K562 (cell line): ENCODE data around the gene PRKACA. TPM values are rescaled to one million over a fixed set of nuclear protein-coding genes. Genes with fewer than 3 reads are reported as not detected.

Experiments
- ATAC-seq: fragments of 200-7000 bp; cut with Tn5 transposase; 3 replicates; pipeline ENCODE4 v1.9.1; 2020; ENCODE audit warnings: moderate library complexity
- BruUV-seq: library from RNA; stranded (reverse); fragments of 400-500 nt; replicated peaks from 2 replicates; lab custom pipeline; 2021; lab: Mats Ljungman, UMichigan
- CTCF ChIA-PET: fragments of 300-600 bp; formaldehyde crosslinking; extraction: SDS; loops from one replicate; lab custom pipeline; 2021; ENCODE audit warnings: low intra/inter-chr PET ratio; lab: Yijun Ruan, JAX
- POLR2A ChIA-PET: fragments of 300-600, 350-650 bp; sonication (Branson Sonifier 250); formaldehyde crosslinking; extraction: SDS; loops from one replicate; lab custom pipeline; 2021; ENCODE audit warnings: antibody characterized with exemption, inconsistent platforms; lab: Yijun Ruan, JAX
- DNase-seq, 4 experiments: peaks; one replicate each; pipeline versions ENCODE4 v3.0.0 to v3.0.0-alpha.2; 2011 to 2018; ENCODE audit warnings: low spot score in 3 of 4, mixed read lengths in 3 of 4; ENCODE audit errors: extremely low read depth in 1 of 4
- FAIRE-seq: peaks from 2 replicates; lab custom pipeline; 2011; peaks lifted over from hg19 to GRCh38; lab: Jason Lieb, UNC
- H2AFZ ChIP-seq: 2 replicates; pipeline ENCODE4 v1.6.0; 2011; ENCODE audit warnings: low read depth, low read length, control low read depth, inconsistent platforms
- H3K27ac ChIP-seq: fragments of 200-600 bp; 3 replicates; pipeline ENCODE4 v1.8.0; 2011; ENCODE audit warnings: low read depth, mild to moderate bottlenecking, control low read depth, inconsistent platforms, low read length, moderate library complexity, mixed read lengths; ENCODE audit errors: extremely low read depth
- H3K27me3 ChIP-seq, 2 experiments: fragments of 300-600 bp in 1 of 2; 2 replicates in 1 of 2; 3 replicates in 1 of 2; pipeline versions ENCODE4 v1.6.0 to v1.8.0; 2011; ENCODE audit warnings: inconsistent platforms in 2 of 2, low read length in 2 of 2, mild to moderate bottlenecking in 1 of 2, mixed read lengths in 1 of 2, moderate library complexity in 1 of 2; ENCODE audit not compliant: control insufficient read depth in 2 of 2, insufficient read depth in 2 of 2
- H3K36me3 ChIP-seq: fragments of 300-600 bp; 3 replicates; pipeline ENCODE4 v1.8.0; 2011; ENCODE audit warnings: mild to moderate bottlenecking, low read length, inconsistent platforms; ENCODE audit not compliant: control insufficient read depth, insufficient read depth
- H3K4me1 ChIP-seq, 2 experiments: fragments of 200-600 bp in 1 of 2; replicated peaks in 1 of 2; 2 replicates in 1 of 2; 3 replicates in 1 of 2; pipeline versions ENCODE4 v1.5.1 to v1.8.0; 2011; ENCODE audit warnings: inconsistent platforms in 2 of 2, low read length in 2 of 2, mild to moderate bottlenecking in 1 of 2, mixed read lengths in 1 of 2, moderate library complexity in 1 of 2; ENCODE audit not compliant: control insufficient read depth in 2 of 2, insufficient read depth in 2 of 2
- H3K4me2 ChIP-seq: 2 replicates; pipeline ENCODE4 v1.6.1; 2011; ENCODE audit warnings: low read length, control low read depth, inconsistent platforms, mixed read lengths; ENCODE audit not compliant: insufficient read depth
- H3K4me3 ChIP-seq: fragments of 200-600 bp; sonication (generic), shearing (Covaris generic); 2 replicates; pipeline ENCODE4 v1.5.1; 2016; ENCODE audit warnings: control low read depth, inconsistent platforms
- H3K79me2 ChIP-seq: fragments of 200-600 bp; 3 replicates; pipeline ENCODE4 v1.8.0; 2011; ENCODE audit warnings: low read length, inconsistent platforms; ENCODE audit not compliant: control insufficient read depth, insufficient read depth
- H3K9ac ChIP-seq, 2 experiments: 2 replicates each; pipeline versions ENCODE4 v1.6.0 to v1.6.1; 2011; ENCODE audit warnings: low read depth in 2 of 2, low read length in 2 of 2, control low read depth in 1 of 2, inconsistent platforms in 1 of 2, mild to moderate bottlenecking in 1 of 2, mixed read lengths in 1 of 2; ENCODE audit not compliant: insufficient read depth in 1 of 2
- H3K9me1 ChIP-seq: one replicate; pipeline ENCODE4 v1.6.0; 2011; ENCODE audit warnings: inconsistent platforms, mild to moderate bottlenecking, low read length, moderate library complexity; ENCODE audit not compliant: control insufficient read depth, insufficient read depth
- H3K9me3 ChIP-seq: replicated peaks from 2 replicates; pipeline ENCODE4 v1.5.1; 2011; ENCODE audit warnings: low read depth, low read length, inconsistent platforms; ENCODE audit not compliant: control insufficient read depth, insufficient read depth
- H4K20me1 ChIP-seq: replicated peaks from 2 replicates; pipeline ENCODE4 v1.6.1; 2011; ENCODE audit warnings: low read length, inconsistent platforms, mixed read lengths; ENCODE audit not compliant: control insufficient read depth, insufficient read depth
- CEBPB ChIP-seq: fragments of 450-650 bp; IDR thresholded peaks from 2 replicates; pipeline ENCODE4 v1.6.1; 2016; ENCODE audit warnings: missing genetic modification characterization, missing compliant biosample characterization
- CTCF ChIP-seq, 3 experiments: IDR thresholded peaks in 2 of 3; conservative IDR thresholded peaks in 1 of 3; 2 replicates each; pipeline ENCODE4 v1.5.1; 2011 to 2012; ENCODE audit warnings: low read length in 3 of 3, mild to moderate bottlenecking in 3 of 3, control low read depth in 2 of 3, improper control_type of control experiment in 1 of 3, inconsistent platforms in 1 of 3, low read depth in 1 of 3, mixed read lengths in 1 of 3, moderate library complexity in 1 of 3; ENCODE audit not compliant: insufficient read depth in 2 of 3
- HLTF ChIP-seq: fragments of 450-650 bp; IDR thresholded peaks from 2 replicates; pipeline ENCODE4 v1.6.1; 2016
- HNRNPL ChIP-seq: fragments of 200-400 bp; formaldehyde crosslinking; IDR thresholded peaks from 2 replicates; pipeline ENCODE4 v1.6.1; 2017; ENCODE audit warnings: low read depth, mild to moderate bottlenecking, low read length
- IRF2 ChIP-seq: sonication (generic); formaldehyde crosslinking; IDR thresholded peaks from 2 replicates; pipeline ENCODE4 v1.8.1; 2022; ENCODE audit warnings: mild to moderate bottlenecking, missing genetic modification reagents
- MBD2 ChIP-seq: sonication (generic); IDR thresholded peaks from 2 replicates; pipeline ENCODE4 v1.6.1; 2016; ENCODE audit warnings: low read depth, borderline replicate concordance
- NFYB ChIP-seq: IDR thresholded peaks from 2 replicates; pipeline ENCODE4 v1.6.1; 2011; ENCODE audit warnings: mild to moderate bottlenecking, moderate library complexity; ENCODE audit not compliant: insufficient read length; ENCODE audit errors: extremely low read depth
- RREB1 ChIP-seq: fragments of 250-450 bp; sonication (Bioruptor Pico); IDR thresholded peaks from 2 replicates; pipeline ENCODE4 v1.4.0; 2020
- RUNX1 ChIP-seq: sonication (generic); IDR thresholded peaks from 2 replicates; pipeline ENCODE4 v1.6.1; 2016; ENCODE audit warnings: antibody characterized with exemption, low read depth
- SP2 ChIP-seq: IDR thresholded peaks from 2 replicates; pipeline ENCODE4 v1.6.1; 2011; ENCODE audit warnings: mild to moderate bottlenecking, low read depth, low read length, moderate library complexity; ENCODE audit not compliant: poor library complexity, severe bottlenecking; ENCODE audit errors: extremely low read depth
- THRAP3 ChIP-seq: fragments of 450-650 bp; IDR thresholded peaks from 2 replicates; pipeline ENCODE4 v1.6.1; 2016; ENCODE audit warnings: mild to moderate bottlenecking, inconsistent platforms, borderline replicate concordance
- ZC3H4 ChIP-seq: sonication (generic); formaldehyde crosslinking; IDR thresholded peaks from 2 replicates; pipeline ENCODE4 v1.9.0; 2021; ENCODE audit warnings: missing genetic modification reagents, borderline replicate concordance
- ZFP36 ChIP-seq: fragments of 150-350 bp; IDR thresholded peaks from 2 replicates; pipeline ENCODE4 v1.6.1; 2018; ENCODE audit warnings: low read length, low read depth; ENCODE audit not compliant: partially characterized antibody
- ZNF57 ChIP-seq: fragments of 450-650 bp; formaldehyde crosslinking; IDR thresholded peaks from 2 replicates; pipeline ENCODE4 v1.4.0; 2020; ENCODE audit warnings: mild to moderate bottlenecking, moderate library complexity
- ZSCAN29 ChIP-seq: fragments of 450-650 bp; IDR thresholded peaks from 2 replicates; pipeline ENCODE4 v1.6.1; 2017
- WGBS: fragments of 100-300 bp; shearing (Covaris generic); methylation state at CpG from one replicate; pipeline ENCODE4 v1.1.6; 2016; ENCODE audit warnings: low coverage, mixed read lengths; ENCODE audit not compliant: insufficient coverage; ENCODE audit errors: missing lambda C conversion rate; 5-methylcytosine and 5-hydroxymethylcytosine counted together
- in situ Hi-C: fragments of 300-500 bp; cut with MboI; formaldehyde crosslinking; loops from 4 replicates; pipeline ENCODE4 v1.15.0; 2018; ENCODE audit warnings: inconsistent platforms, mixed read lengths
- intact Hi-C: fragments of 100-400 bp; cut with micrococcal nuclease; formaldehyde crosslinking; loops from 2 replicates; pipeline ENCODE4 v1.14.2; 2022
- polyA plus RNA-seq, 8 experiments: library from polyadenylated mRNA; depleted of rRNA in 4 of 8; stranded (reverse) in 5 of 8; unstranded in 3 of 8; fragments of >200 nt; fragmentation: Nextera tagmentation in 2 of 8; fragmentation: Illumina TruSeq in 1 of 8; extraction: Ambion mirVana in 2 of 8; extraction: Trizol in 1 of 8; gene quantifications; 2 replicates each; pipeline versions ENCODE4 v1.2.1 to v1.2.3, GENCODE V29; 2011 to 2014; ENCODE audit warnings: inconsistent platforms in 1 of 8, missing spikeins in 1 of 8
- total RNA-seq, 7 experiments: library from RNA; depleted of rRNA in 6 of 7; stranded (reverse); fragments of >200 nt in 6 of 7; fragmentation: Illumina TruSeq in 2 of 7; extraction: Trizol in 2 of 7; gene quantifications; 2 replicates each; pipeline versions ENCODE4 v1.2.1 to v1.2.3, GENCODE V29; 2011 to 2021; ENCODE audit warnings: low replicate concordance in 1 of 7

Gene PRKACA
- total and polyA plus RNA-seq, 9 of the 15 experiments (the other 6 are each of a cell fraction or from before 2014, with no cell fraction given) = 1.2 to 63.1 (median 13.0) TPM

GRCh38 chr19:14056741-14057356 is 60.7 kb downstream of the PRKACA start:
- BruUV-seq = no TSS peak
- intact Hi-C loops = no loop called here
- Histone ChIP-seq H3K9me3 (no peaks in the 10 kb centered on the region), H3K9ac (peak overlapping the region in 1 of 2 experiments; percentile 78; a peak in 2 of 4 replicates), H2AFZ (peak overlapping the region; percentile 65; the same call in 1 of the 2 replicates), H3K4me1 (peaks cover 36 to 69% of the 10 kb centered on the region in 2 experiments), H3K9me1 (no peaks in the 10 kb centered on the region), H3K79me2 (no peaks in the 10 kb centered on the region), H3K36me3 (peaks cover 6% of the 10 kb centered on the region; the same call in 1 of the 3 replicates), H3K4me3 (peak overlapping the region; percentile 40), H3K4me2 (peak overlapping the region; percentile 59; the same call in 1 of the 2 replicates), H4K20me1 (no peaks in the 10 kb centered on the region), H3K27me3 (no peaks in the 10 kb centered on the region), H3K27ac (no peak overlapping the region)
- in situ Hi-C loops = loop anchor here (25.0 kb wide), 1 partner anchor 470 kb away; no protein-coding TSS in a partner anchor
- FAIRE-seq (no peak), ATAC-seq (no peak; the same call in 2 of the 3 replicates), DNase-seq (peak; percentile 13 to 33 (median 24))
- ChIA-PET POLR2A (interaction anchor here (0.6 to 1.3 kb wide), 6 partner anchors 15 to 232 kb away, joined by 3 to 7 read pairs (median 3); partner anchors contain the start of genes RFX1 and RLN3), CTCF (interaction anchor here (0.9 kb wide), 1 partner anchor 177 kb away, joined by 3 read pairs; no protein-coding TSS in a partner anchor)
- 31% methylated on average over 15 of the region's 19 CpGs for WGBS
- TF ChIP-seq IRF2 (CRISPR knock-in tag) (no peak), CTCF (IDR thresholded peaks at IDR 0.05 in 2 of 3, conservative IDR thresholded peaks at IDR 0.05 in 1 of 3; ENCODE audit: insufficient read depth in 2 of 3, low read depth in 1 of 3, low read length in 3 of 3) (peak in 1 of 3 experiments; percentile 23; a peak in 1 of 6 replicates), MBD2 (no peak), NFYB (no peak), RUNX1 (0 out of 2 replicates have a peak, but pooled peaks have one; percentile 36), RREB1 (CRISPR knock-in tag) (no peak), ZFP36 (no peak), ZSCAN29 (no peak), CEBPB (tag) (peak; percentile 94), ZNF57 (CRISPR knock-in tag) (no peak), HNRNPL (no peak), SP2 (no peak), THRAP3 (no peak), HLTF (no peak), ZC3H4 (no peak)
